GM21515 (cell line): ENCODE measurements around the gene PLA2G3.
A peak's percentile ranks its signal among the peaks of the same experiment; 100 is the strongest.
"Not testable (repeated sequence)": the region's sequence is repeated elsewhere in the genome, so short reads cannot be mapped to it uniquely, and the experiment has no call there.

Experiments used
- ATAC-seq: cut with Tn5 transposase; IDR thresholded peaks from one replicate; pipeline ENCODE4 v1.9.1; 2021; ENCODE audit not compliant: unreplicated experiment

The PLA2G3 gene

GRCh38 chr22:31124290-31124689, 16.0 kb downstream of the PLA2G3 start:
- no peak for ATAC-seq

GRCh38 chr22:31123292-31123602, 17.1 kb downstream of the PLA2G3 start:
- no peak for ATAC-seq

- ATAC-seq = no peak
These were observed 17.6 kb downstream of the PLA2G3 start, which contains the start of gene INPP5J for GRCh38 chr22:31122532-31123291. TSS of gene INPP5J (plus strand) at chr22:31122966. CDS start at chr22:31123015, 49 bp downstream.

- ATAC-seq = no peak
These were observed 18.1 kb downstream of the PLA2G3 start for GRCh38 chr22:31122196-31122531.

GRCh38 chr22:31121403-31121802, 18.9 kb downstream of the PLA2G3 start:
- ATAC-seq = no peak

- no peak for ATAC-seq
These were observed 19.7 kb downstream of the PLA2G3 start for GRCh38 chr22:31120642-31121041.

GRCh38 chr22:31120230-31120629, 20.1 kb downstream of the PLA2G3 start:
- no peak for ATAC-seq

- ATAC-seq = no peak
These were observed 21.1 kb downstream of the PLA2G3 start for GRCh38 chr22:31119026-31119717.

GRCh38 chr22:31118046-31118820, 22.1 kb downstream of the PLA2G3 start:
- no peak for ATAC-seq

GRCh38 chr22:31112547-31113091, 27.7 kb downstream of the PLA2G3 start:
- not testable (repeated sequence) for ATAC-seq

- ATAC-seq = peak; percentile 17
These were observed 32.5 kb downstream of the PLA2G3 start for GRCh38 chr22:31107894-31108218.

- peak; percentile 78 for ATAC-seq
These were observed 33.0 kb downstream of the PLA2G3 start, which contains the start of gene SELENOM for GRCh38 chr22:31107178-31107893. TSS of gene SELENOM (minus strand) at chr22:31107568. CDS start at chr22:31107505, 63 bp downstream.

GRCh38 chr22:31106731-31107177, 33.6 kb downstream of the PLA2G3 start:
- no peak for ATAC-seq

GRCh38 chr22:31106001-31106571, 34.2 kb downstream of the PLA2G3 start:
- ATAC-seq = no peak

- no peak for ATAC-seq
These were observed 34.9 kb downstream of the PLA2G3 start for GRCh38 chr22:31105282-31105929.

GRCh38 chr22:31104869-31105268, 35.4 kb downstream of the PLA2G3 start:
- ATAC-seq = no peak

- ATAC-seq = no peak
These were observed 36.2 kb downstream of the PLA2G3 start for GRCh38 chr22:31103899-31104694.

GRCh38 chr22:31103111-31103510, 37.2 kb downstream of the PLA2G3 start:
- ATAC-seq = no peak

GRCh38 chr22:31102441-31103081, 37.7 kb downstream of the PLA2G3 start:
- no peak for ATAC-seq
